ENCODE measurements around the gene HMGCS2.

The HMGCS2 gene

GRCh38 chr1:119742202-119742601 lies 26.5 kb downstream of the HMGCS2 start:
- no peaks in the 10 kb centered on the region for H3K27me3 ChIP-seq (replicated peaks)
- in situ Hi-C loops (cut with HindIII; ENCODE audit: low pct_ligation_motif_present, low sequenced_read_pairs): no loop called here
- no peak overlapping the region for H3K27ac ChIP-seq
- DNase-seq: no peak
- no peak overlapping the region for H3K4me3 ChIP-seq (ENCODE audit: low read depth, low read length)
- no peak for TF ChIP-seq CTCF (IDR thresholded peaks at IDR 0.05; ENCODE audit: low read depth, low read length, missing control alignments)
- peaks cover 4% of the 10 kb centered on the region for H3K36me3 ChIP-seq (replicated peaks)

GRCh38 chr1:119740896-119741780 lies 27.6 kb downstream of the HMGCS2 start:
- H3K36me3 ChIP-seq (replicated peaks): peaks cover 14% of the 10 kb centered on the region

GRCh38 chr1:119740261-119740660 lies 28.4 kb downstream of the HMGCS2 start:
- no peak for DNase-seq
- no peaks in the 10 kb centered on the region for H3K27me3 ChIP-seq (replicated peaks)
- in situ Hi-C loops (cut with HindIII; ENCODE audit: low pct_ligation_motif_present, low sequenced_read_pairs): no loop called here
- H3K36me3 ChIP-seq (replicated peaks): peaks cover 21% of the 10 kb centered on the region
- TF ChIP-seq CTCF (IDR thresholded peaks at IDR 0.05; ENCODE audit: low read depth, low read length, missing control alignments): no peak
- H3K4me3 ChIP-seq (ENCODE audit: low read depth, low read length): no peak overlapping the region
- no peak overlapping the region for H3K27ac ChIP-seq

More at GRCh38 chr1:119740896-119741780, 27.6 kb downstream of the HMGCS2 start:
- in situ Hi-C loops (cut with HindIII; ENCODE audit: low pct_ligation_motif_present, low sequenced_read_pairs): no loop called here
- no peak for DNase-seq
- TF ChIP-seq CTCF (IDR thresholded peaks at IDR 0.05; ENCODE audit: low read depth, low read length, missing control alignments): no peak
- Histone ChIP-seq H3K27me3 (replicated peaks) (no peaks in the 10 kb centered on the region), H3K4me3 (ENCODE audit: low read depth, low read length) (no peak overlapping the region), H3K27ac (no peak overlapping the region)

GRCh38 chr1:119739150-119739549 lies 29.6 kb downstream of the HMGCS2 start:
- no peak overlapping the region for H3K27ac ChIP-seq
- no peak for DNase-seq
- in situ Hi-C loops (cut with HindIII; ENCODE audit: low pct_ligation_motif_present, low sequenced_read_pairs): no loop called here
- no peaks in the 10 kb centered on the region for H3K27me3 ChIP-seq (replicated peaks)
- H3K4me3 ChIP-seq (ENCODE audit: low read depth, low read length): no peak overlapping the region
- H3K36me3 ChIP-seq (replicated peaks): peaks cover 28% of the 10 kb centered on the region
- no peak for TF ChIP-seq CTCF (IDR thresholded peaks at IDR 0.05; ENCODE audit: low read depth, low read length, missing control alignments)

GRCh38 chr1:119738100-119738720 lies 30.5 kb downstream of the HMGCS2 start:
- Histone ChIP-seq H3K36me3 (replicated peaks) (peaks cover 24% of the 10 kb centered on the region), H3K27ac (no peak overlapping the region), H3K27me3 (replicated peaks) (no peaks in the 10 kb centered on the region), H3K4me3 (ENCODE audit: low read depth, low read length) (no peak overlapping the region)
- in situ Hi-C loops (cut with HindIII; ENCODE audit: low pct_ligation_motif_present, low sequenced_read_pairs): no loop called here
- TF ChIP-seq CTCF (IDR thresholded peaks at IDR 0.05; ENCODE audit: low read depth, low read length, missing control alignments): no peak
- DNase-seq: no peak

Data from brain microvascular endothelial cell (primary cell).